GM12874 (cell line): Measurements from ENCODE around the gene CDC25A.

Experiments used
- TF ChIP-seq, protein P1 (sequence below): IDR thresholded peaks from 2 replicates; pipeline ENCODE4 v1.5.1; 2011; ENCODE audit warnings: low read depth, mild to moderate bottlenecking, control low read depth, low read length, moderate library complexity; ENCODE audit not compliant: insufficient read depth

The CDC25A gene

DNA sequence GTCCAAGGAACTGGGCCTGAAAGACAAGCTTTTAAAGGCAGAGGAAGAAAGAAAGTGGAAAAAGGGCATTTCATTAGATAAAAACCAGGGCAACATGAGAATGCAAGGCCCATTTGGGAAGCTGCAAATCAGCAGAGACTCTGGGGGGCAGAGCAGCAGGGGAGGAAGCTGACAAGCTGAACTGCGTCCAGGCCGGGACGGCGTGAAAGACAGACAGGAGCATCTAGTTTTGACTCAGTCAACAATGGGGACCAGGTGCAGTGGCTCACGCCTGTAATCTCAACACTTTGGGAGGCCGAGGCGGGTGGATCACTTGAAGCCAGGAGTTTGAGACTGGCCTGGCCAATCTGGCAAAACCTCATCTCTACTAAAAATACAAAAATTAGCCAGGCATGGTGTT is 69.9 kb downstream of the CDC25A start:
- TF ChIP-seq, protein P1, sequence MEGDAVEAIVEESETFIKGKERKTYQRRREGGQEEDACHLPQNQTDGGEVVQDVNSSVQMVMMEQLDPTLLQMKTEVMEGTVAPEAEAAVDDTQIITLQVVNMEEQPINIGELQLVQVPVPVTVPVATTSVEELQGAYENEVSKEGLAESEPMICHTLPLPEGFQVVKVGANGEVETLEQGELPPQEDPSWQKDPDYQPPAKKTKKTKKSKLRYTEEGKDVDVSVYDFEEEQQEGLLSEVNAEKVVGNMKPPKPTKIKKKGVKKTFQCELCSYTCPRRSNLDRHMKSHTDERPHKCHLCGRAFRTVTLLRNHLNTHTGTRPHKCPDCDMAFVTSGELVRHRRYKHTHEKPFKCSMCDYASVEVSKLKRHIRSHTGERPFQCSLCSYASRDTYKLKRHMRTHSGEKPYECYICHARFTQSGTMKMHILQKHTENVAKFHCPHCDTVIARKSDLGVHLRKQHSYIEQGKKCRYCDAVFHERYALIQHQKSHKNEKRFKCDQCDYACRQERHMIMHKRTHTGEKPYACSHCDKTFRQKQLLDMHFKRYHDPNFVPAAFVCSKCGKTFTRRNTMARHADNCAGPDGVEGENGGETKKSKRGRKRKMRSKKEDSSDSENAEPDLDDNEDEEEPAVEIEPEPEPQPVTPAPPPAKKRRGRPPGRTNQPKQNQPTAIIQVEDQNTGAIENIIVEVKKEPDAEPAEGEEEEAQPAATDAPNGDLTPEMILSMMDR: no peak

DNA sequence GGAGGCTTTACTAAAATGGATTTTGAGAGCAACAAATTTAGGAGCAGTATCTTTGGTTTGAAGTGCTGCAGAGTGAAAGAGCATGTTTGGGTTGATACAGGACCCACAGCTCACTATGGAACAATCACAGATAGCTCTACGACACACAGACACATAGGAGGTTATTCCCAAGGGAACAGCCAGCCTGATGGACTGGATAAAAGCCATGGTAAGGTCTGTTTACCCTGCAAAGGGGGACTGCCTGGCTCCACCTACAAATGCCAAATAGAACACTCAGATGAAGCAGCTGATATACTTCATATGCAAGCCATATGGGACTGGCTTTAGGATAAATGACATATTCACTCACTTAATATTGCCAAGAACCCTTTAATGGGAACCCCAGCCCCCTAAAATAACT is 75.4 kb downstream of the CDC25A start:
- TF ChIP-seq, protein P1: no peak

DNA sequence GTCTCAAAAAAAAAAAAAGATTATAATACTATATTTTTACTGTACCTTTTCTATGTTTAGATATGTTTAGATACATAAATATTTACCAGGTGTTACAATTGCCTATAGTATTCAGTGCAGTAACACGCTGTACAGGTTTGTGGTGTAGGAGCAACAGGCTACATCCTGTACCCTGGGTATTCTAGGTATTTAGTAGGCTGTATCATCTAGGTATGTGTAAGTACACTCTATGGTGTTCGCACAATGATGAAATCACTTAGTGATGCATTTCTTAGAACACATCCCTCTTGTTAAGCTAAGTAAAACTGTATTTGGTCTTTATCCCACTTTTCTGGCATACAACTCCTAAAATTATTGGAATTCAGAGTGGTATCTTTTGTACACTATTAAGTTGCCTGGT is 77.8 kb downstream of the CDC25A start:
- TF ChIP-seq, protein P1: no peak

DNA sequence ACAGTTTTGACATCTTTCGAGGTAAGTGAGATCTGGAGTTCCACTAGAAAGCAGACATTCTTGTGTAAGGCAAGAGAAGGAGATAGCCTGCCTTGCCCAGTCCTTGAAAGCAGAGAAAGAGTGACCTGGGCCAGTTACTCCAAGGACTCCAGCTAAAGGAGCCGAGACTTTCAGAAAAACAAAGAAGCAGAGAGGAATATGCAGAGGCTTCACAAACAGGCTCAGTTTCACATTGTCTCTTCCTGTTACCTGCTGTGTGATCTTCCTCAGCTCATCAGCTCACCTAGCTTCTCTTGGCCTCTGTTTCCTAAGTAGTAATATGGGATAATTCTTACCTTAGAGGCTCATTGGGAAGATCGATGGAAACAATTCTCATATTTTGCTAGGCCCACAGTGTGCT is 81.0 kb downstream of the CDC25A start:
- TF ChIP-seq, protein P1: no peak
